Suppressor macrophage (primary cell): ENCODE measurements around the gene TECPR1.
A peak's percentile ranks its signal among the peaks of the same experiment; 100 is the strongest.

Source experiments
- DNase-seq, 4 experiments: peaks; one replicate each; pipeline ENCODE4 v3.0.0-alpha.2; 2020 to 2022

The TECPR1 gene

DNA sequence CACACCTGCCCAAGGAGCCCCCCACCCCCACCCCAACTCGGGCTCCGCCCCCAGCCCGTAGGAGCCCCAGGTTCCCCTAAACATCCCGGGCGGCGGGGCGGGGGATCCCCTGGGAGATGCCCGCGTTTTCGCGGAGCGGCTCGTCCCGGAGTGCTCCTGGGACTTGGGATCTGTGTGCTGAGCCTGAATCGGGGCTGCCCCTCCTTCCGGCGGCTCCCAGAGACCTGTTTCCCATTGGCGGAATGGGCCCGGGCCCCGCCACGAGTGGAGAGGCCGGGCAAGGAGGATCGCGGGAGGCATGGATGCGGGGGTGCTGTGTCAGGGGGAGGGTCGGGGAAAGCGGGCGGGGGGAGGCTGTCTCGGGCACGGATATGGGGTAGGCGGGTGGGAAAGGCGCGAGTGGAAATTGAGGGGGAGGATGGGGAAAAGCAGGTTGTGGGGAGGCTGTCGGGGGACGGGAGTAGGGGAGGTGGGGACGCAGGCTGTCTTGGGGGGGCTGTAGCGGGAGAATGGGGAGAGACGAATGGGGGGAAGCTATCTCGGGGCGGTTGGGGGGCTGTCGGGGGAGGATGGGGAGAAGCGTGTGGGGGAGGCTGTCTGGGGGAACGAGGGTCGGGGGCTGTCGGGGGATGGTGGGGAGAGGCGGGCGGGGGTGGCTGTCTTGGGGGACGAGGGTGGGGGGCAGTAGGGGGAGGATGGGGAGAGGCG is 41.4 kb downstream of the TECPR1 start:
- no peak for DNase-seq

- no peak for DNase-seq
These were observed 42.7 kb downstream of the TECPR1 start for GRCh38 chr7:98209166-98209920.

DNA sequence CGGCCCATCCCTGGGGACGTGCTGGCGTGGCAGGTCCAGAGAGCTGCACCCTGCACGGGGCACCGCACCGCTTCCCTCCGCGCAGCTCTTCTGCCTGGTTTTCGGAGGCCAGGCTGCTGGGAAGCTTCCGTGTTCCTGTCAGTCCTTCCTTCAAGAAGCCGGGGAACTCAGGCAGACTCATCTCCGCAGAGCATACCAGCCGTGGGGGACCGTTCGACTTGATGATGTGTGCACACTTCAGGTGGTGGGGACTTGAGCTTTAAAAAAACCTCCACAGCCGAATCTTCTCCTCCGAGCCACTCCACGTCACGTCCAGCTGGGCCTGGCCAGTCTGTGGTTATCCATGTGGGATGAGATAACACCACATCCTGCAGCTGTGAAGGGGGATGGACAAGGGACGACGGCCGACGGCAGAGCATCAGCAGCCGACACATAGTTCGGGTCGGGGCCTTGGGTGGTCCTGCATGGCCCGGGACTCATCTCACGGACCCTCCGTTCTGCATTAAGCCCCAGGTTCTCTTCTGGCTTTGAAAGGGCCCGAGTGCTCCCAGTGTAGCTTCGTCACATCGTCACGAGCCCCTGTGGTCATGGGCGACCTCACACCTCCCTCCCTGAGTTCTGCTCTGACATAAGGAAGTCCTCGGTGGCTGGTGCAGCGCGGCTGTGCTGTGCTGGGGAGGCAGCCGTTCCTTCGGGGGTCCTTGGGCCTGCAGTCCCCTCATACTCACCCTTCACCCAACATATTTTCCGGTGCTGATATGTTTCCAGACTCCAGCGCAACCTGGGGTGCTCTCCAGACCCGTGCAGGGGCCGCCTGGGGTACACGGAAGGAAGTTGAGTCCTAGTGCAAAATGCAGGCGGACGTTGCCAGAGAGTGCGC is 45.3 kb downstream of the TECPR1 start:
- no peak for DNase-seq

DNA sequence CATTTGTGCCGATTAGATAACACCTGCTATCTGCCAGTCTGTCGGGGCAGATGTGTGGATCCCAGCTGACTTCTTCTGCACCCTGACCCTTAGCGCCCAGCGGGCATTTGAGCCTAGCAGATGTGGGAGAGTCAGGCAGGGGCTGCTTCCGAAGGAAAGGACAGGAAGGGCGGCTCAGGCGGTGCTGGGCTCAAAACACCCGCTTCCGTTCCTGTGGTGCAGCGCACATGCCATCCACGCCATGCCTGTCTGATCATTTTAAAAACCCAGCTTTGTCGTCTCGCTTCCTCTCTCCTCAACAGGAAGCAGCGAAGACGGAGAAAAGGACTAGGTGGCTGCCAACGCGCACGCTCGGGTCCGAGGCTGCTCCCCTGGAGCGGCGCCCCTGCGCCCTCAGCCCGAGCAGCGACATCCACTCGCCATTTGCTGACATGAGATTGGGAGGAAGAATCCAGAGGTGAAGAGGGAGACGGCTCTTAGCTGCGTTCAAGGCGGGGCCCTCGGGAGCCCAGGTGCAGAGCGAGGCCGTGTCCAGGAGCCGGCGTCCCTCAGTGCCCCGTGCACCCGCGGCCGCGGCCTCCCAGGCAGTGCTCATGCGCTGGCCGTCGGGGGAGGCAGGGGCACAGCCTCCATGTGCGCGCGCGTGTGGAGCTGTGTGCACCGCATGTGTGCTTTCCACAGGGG is 46.7 kb downstream of the TECPR1 start:
- DNase-seq, result no peak

DNA sequence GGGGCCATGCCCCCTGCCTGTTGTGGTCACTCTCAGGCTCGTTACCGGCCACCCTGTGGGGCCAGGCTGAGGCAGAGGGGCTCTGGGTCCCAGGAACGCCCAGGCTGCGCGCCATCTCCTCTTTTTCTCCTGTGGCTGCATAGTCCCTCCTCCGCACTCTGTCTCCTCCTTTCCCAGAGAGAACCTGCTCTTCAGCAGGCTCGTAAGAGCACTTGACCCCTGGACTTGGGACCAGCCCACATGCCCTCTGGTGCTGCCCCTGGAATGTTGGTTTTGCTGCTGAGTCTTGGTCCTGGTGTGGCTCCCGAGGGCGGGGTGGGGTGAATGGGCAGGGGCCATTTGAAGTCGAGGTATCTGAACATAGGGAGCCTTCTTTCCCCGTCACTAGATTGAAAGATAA is 47.4 kb downstream of the TECPR1 start:
- no peak for DNase-seq

GRCh38 chr7:98203964-98204605 is 47.9 kb downstream of the TECPR1 start:
- no peak for DNase-seq

- no peak for DNase-seq
These were observed 48.6 kb downstream of the TECPR1 start for GRCh38 chr7:98203261-98203963.

- DNase-seq, result peak; percentile 46 to 66 (median 60)
These were observed 49.5 kb downstream of the TECPR1 start for GRCh38 chr7:98202367-98203195.

GRCh38 chr7:98200364-98200763 is 51.7 kb downstream of the TECPR1 start:
- no peak for DNase-seq

DNA sequence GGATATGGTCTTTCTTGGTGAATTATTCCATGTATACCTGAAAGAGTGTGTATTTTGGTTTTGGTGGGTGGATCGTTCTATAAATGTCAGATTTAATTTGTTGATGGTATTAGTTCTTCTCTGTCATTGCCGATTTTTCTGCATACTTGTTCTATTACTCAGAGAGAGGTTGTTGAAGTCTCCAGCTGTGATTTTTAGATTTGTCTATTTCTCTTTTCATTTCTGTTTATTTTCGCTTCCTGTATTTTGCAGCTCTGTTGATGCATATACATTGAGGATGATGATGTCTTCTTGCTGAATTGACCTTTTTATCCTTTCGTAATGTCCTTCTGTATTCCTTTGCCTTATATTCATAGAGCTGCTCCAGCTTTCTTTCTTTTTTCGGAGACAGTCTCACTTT is 52.9 kb downstream of the TECPR1 start:
- DNase-seq, result no peak

- DNase-seq, result no peak
These were observed 55.1 kb downstream of the TECPR1 start for GRCh38 chr7:98196706-98197605.

- no peak for DNase-seq
These were observed 57.2 kb downstream of the TECPR1 start for GRCh38 chr7:98194672-98195457.

- no peak for DNase-seq
These were observed 57.8 kb downstream of the TECPR1 start for GRCh38 chr7:98194186-98194585.

DNA sequence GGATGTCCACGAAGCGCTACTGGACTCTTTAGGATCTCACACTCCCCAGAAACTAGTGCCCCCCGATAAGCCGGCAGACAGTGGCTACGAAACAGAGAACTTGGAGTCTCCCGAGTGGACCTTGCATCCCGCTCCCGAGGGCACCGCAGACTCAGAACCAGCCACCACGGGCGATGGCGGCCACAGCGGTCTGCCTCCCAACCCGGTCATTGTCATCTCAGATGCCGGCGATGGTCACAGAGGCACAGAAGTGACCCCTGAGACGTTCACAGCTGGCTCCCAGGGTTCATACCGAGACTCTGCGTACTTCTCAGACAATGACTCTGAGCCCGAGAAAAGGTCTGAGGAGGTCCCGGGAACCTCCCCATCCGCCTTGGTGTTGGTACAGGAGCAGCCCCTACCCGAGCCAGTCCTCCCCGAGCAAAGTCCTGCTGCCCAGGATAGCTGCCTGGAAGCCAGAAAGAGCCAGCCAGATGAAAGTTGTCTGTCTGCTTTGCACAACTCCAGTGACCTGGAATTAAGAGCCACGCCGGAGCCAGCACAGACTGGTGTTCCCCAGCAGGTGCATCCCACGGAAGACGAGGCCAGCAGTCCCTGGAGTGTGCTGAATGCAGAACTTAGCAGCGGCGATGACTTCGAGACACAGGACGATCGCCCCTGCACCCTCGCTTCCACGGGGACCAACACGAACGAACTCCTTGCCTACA is 58.4 kb downstream of the TECPR1 start:
- no peak for DNase-seq

GRCh38 chr7:98192781-98193457 is 59.1 kb downstream of the TECPR1 start:
- DNase-seq, result no peak

- DNase-seq, result no peak
These were observed 60.2 kb downstream of the TECPR1 start for GRCh38 chr7:98191668-98192431.

GRCh38 chr7:98189559-98189958 is 62.5 kb downstream of the TECPR1 start:
- DNase-seq, result no peak
